GM21423 (cell line): ENCODE measurements around the gene ACTL8.

Experiments
- ATAC-seq: cut with Tn5 transposase; IDR thresholded peaks from one replicate; pipeline ENCODE4 v1.9.1; 2021; ENCODE audit warnings: mild to moderate bottlenecking, moderate library complexity; ENCODE audit not compliant: unreplicated experiment

Gene ACTL8

GRCh38 chr1:17873007-17873675, 118.0 kb downstream of the ACTL8 start:
- ATAC-seq, result no peak

DNA sequence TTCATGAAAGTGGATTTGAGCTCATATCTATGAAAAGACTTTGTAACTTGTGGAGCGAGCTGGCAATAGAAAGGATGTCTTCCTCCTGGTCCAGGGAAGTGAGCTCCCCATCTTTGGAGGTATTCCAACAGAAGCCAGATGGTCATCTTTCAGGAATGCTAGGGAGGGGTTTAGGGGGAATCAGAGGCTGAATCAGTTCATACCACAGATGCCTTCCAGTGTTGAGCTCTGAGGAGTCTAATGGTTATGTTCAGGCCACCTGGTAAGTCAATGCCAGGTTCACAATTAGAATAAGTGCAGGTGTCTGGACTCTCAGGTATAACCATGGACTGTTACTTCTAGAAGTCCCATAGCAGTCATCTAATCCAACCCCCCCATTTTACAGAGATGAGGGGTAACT, 119.1 kb downstream of the ACTL8 start:
- ATAC-seq, result no peak

DNA sequence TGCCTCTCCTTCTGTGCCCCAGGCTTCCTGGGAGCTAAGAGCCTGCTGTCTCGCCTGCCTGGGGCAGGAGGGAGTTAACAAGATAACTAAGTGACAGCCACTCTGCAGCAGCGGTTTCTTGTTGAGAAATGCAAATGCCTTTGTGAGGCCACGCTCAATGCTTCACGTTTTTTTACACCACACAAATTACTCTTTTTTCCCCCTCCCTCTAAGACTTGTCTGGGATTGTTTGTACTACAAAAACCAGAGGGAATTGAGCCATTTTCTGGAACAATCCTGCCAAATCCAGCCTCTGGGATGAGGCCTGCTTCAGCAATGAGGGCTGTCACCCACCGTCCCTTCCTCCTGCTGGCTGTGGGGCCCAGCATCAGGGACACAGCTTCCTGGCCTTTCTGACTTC, 119.6 kb downstream of the ACTL8 start:
- ATAC-seq, result no peak

DNA sequence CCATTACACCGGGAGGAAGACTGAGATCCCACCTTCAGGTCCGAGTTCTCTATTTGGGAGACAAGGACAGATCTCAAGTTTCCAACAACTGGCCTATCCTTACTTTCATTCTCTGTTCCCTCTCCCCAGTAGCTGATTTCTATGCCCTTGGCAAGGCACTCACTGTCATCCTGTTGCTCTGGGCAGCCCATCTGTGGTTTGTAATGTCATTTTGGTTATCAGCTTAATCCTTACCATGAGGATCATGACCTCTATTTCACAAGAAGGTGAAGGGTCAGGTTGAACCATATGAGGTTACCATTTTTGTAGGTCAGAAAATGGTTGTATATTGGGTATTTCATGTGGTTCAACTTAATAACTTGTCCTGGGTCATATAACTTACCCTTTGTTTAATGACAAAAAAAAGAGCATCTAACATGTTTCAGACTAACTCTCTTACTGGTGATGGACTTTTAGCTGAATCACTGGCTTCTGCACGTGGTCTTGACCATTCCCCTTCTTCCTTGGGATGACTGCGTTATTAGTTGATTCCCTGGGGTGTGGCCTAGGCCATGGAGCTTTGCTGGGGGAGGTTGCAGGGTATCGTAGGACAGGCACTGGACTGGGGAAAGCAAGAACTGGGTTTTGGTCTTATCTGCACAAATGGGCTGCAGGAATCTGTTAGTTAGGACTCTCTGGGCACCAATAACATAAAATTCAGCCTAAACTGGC, 120.2 kb downstream of the ACTL8 start:
- no peak for ATAC-seq

- no peak for ATAC-seq
Observed at GRCh38 chr1:17875882-17876280, 120.7 kb downstream of the ACTL8 start.
